Pancreas (tissue), 10 donors: ENCODE results near the gene ATP8B3. TPM values are rescaled to one million over a fixed set of nuclear protein-coding genes. Genes with fewer than 3 reads are reported as not detected.

Source experiments
- ATAC-seq, 4 donors: fragments of 200-7000 bp; cut with Tn5 transposase; one replicate each; pipeline versions ENCODE4 v1.8.0 to v1.9.1; 2020; ENCODE audit warnings: mild to moderate bottlenecking in 4 of 4, moderate library complexity in 4 of 4
- DNase-seq, 6 donors: peaks; one replicate each; pipeline ENCODE4 v3.0.0-alpha.2; 2020
- FAIRE-seq: peaks from 2 replicates; lab custom pipeline; 2012; peaks lifted over from hg19 to GRCh38; lab: Jason Lieb, UNC
- H3K27ac ChIP-seq, 4 donors: fragments of 200-600 bp; sonication (generic); 1 replicate in 3 of 4; 2 replicates in 1 of 4; pipeline versions ENCODE4 v1.5.0 to v1.8.0; 2020
- H3K27me3 ChIP-seq, 4 donors: fragments of 200-600 bp; one replicate each; pipeline ENCODE4 v1.8.0; 2021
- H3K36me3 ChIP-seq, 3 donors: fragments of 200-600 bp; sonication (generic) in 1 of 3; one replicate each; pipeline versions ENCODE4 v1.5.0 to v1.8.0; 2020 to 2021
- H3K4me1 ChIP-seq, 3 donors: fragments of 200-600 bp; one replicate each; pipeline ENCODE4 v1.8.0; 2021
- H3K4me3 ChIP-seq, 4 donors: fragments of 200-600 bp; sonication (generic) in 2 of 4; one replicate each; pipeline versions ENCODE4 v1.5.0 to v1.8.0; 2020 to 2021
- H3K9me3 ChIP-seq, 4 donors: fragments of 200-600 bp; one replicate each; pipeline ENCODE4 v1.8.0; 2021
- CTCF ChIP-seq, 4 donors: fragments of 200-600 bp; sonication (generic) in 3 of 4; IDR thresholded peaks; one replicate each; pipeline versions ENCODE4 v1.5.0 to v1.8.0; 2021; ENCODE audit warnings: antibody characterized with exemption in 4 of 4
- WGBS, 2 donors: extraction: QIAGEN DNeasy Blood & Tissue Kit; methylation state at CpG; one replicate each; pipeline ENCODE4 v1.1.7; 2013; 5-methylcytosine and 5-hydroxymethylcytosine counted together
- intact Hi-C, 3 donors: fragments of 100-400 bp; cut with DNase I; formaldehyde crosslinking; loops; one replicate each; pipeline versions ENCODE4 v1.11.1 to v1.14.2; 2022
- polyA plus RNA-seq, 2 donors: library from polyadenylated mRNA; stranded (reverse); fragments of 200-250 nt; gene quantifications; one replicate each; pipeline ENCODE4 v1.2.3, GENCODE V29; 2013
- total RNA-seq, 6 donors: library from RNA; stranded (reverse); fragmentation: NEBNext Ultra II Directional in 4 of 6; extraction: Animal tissue kit (Norgen Biotek cat#: 25700) in 4 of 6; gene quantifications; one replicate each; pipeline versions ENCODE4 v1.2.1 to v1.2.4, GENCODE V29; 2021 to 2023
- donor health status: healthy with polysubstance abuse.
- donor health status: DM: no; HTN: no; CAD: no; lungs with moderate emphysema.
- donor health status: DM: no; HTN: no; CAD: no.
- donor health status: control.
- donor health status: control.
- donor health status: Bipolar disorder and iron deficiency.
- donor health status: DM: yes; HTN: yes; CAD: no.
- donor health status: DM: no; HTN: no; CAD: no.
- donor health status: DM: no; HTN: no; CAD: no.
- donor health status: DM: yes; HTN: yes; CAD: no.

Gene ATP8B3
- total RNA-seq (1 to 10 TPM in 1 of 6 donors, under 1 TPM in 5; 0.32 to 1.1 (median 0.52) TPM), polyA plus RNA-seq (under 1 TPM; 0.56 to 0.95 TPM)

DNA sequence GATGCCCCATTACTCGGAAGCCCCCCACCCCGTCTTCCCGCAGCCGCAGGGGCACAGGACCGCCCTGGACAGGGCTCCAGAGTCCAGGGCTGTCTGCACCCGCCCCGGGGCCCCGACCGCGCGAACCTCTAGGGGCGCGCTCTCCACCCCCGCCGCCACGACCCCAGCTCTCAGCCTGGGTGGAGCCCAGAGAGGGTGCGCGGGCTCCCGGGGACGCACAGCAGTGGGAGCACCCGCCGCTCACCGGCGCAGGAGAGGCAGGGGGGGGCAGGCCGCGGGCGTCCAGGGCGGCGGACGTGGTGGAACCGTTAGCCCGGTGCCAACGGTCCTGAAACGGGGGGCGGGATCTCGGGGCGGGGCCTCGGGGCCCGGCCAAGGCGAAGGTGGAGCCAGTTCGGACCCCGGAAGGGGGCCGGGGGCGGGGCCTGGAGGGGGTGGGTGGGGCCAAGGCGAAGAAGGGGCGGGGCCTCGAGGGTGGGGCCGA, at the start of gene ATP8B3:
ATP8B3 (minus strand) TSS at position 335 of the 484 bp plus-strand sequence. CDS start 540 bp downstream, outside the sequence.
- FAIRE-seq (no peak), DNase-seq (peak in 2 of 6 donors; percentile 87), ATAC-seq (peak in 1 of 4 donors; percentile 8)
- no peaks in the 10 kb centered on the region for H3K27me3 ChIP-seq
- H3K9me3 ChIP-seq, result no peaks in the 10 kb centered on the region
- H3K4me1 ChIP-seq, result peaks cover 0 to 5% (median 0%) of the 10 kb centered on the region in 3 donors
- peak within 1 kb of the TSS in 2 of 4 donors; percentile 41 to 53 for H3K27ac ChIP-seq
- intact Hi-C loops, result no loop called here
- peaks cover 0 to 14% (median 3%) of the 10 kb centered on the region in 3 donors for H3K36me3 ChIP-seq
- TF ChIP-seq CTCF (IDR thresholded peaks at IDR 0.05), result no peak
- 2 to 3% methylated on average over 32 to 48 of the region's 48 CpGs for WGBS, 2 donors
- H3K4me3 ChIP-seq, result peak within 1 kb of the TSS; percentile 16 to 59 (median 37)

- no peaks in the 10 kb centered on the region for H3K36me3 ChIP-seq
- no peak for ATAC-seq
- no peaks in the 10 kb centered on the region for H3K27me3 ChIP-seq
- no peaks in the 10 kb centered on the region for H3K9me3 ChIP-seq
- intact Hi-C loops, result no loop called here
- DNase-seq, result peak in 2 of 6 donors; percentile 26 to 75
- TF ChIP-seq CTCF (IDR thresholded peaks at IDR 0.05), result no peak
- no peak overlapping the region for H3K27ac ChIP-seq
- H3K4me1 ChIP-seq, result peaks cover 0 to 23% (median 0%) of the 10 kb centered on the region in 3 donors
- H3K4me3 ChIP-seq, result peak overlapping the region; percentile 37 to 75 (median 56)
- WGBS, 2 donors, result 70 to 74% methylated on average over 22 to 23 of the region's 23 CpGs
- FAIRE-seq, result no peak
These were observed 49.5 kb upstream of the ATP8B3 start for GRCh38 chr19:1861599-1862031.

GRCh38 chr19:1860821-1861598, 48.9 kb upstream of the ATP8B3 start:
- Histone ChIP-seq H3K36me3 (no peaks in the 10 kb centered on the region), H3K27me3 (no peaks in the 10 kb centered on the region), H3K4me1 (peaks cover 0 to 23% (median 0%) of the 10 kb centered on the region in 3 donors), H3K9me3 (no peaks in the 10 kb centered on the region), H3K4me3 (peak overlapping the region in 1 of 4 donors; percentile 73), H3K27ac (no peak overlapping the region)
- no peak for FAIRE-seq
- peak in 2 of 6 donors; percentile 29 to 40 for DNase-seq
- 72 to 75% methylated on average over 28 of the region's 28 CpGs for WGBS, 2 donors
- intact Hi-C loops, result no loop called here
- ATAC-seq, result no peak
- no peak for TF ChIP-seq CTCF (IDR thresholded peaks at IDR 0.05)

- Histone ChIP-seq H3K36me3 (no peaks in the 10 kb centered on the region), H3K27ac (no peak overlapping the region), H3K9me3 (no peaks in the 10 kb centered on the region), H3K4me3 (no peak overlapping the region), H3K27me3 (no peaks in the 10 kb centered on the region), H3K4me1 (peaks cover 0 to 23% (median 0%) of the 10 kb centered on the region in 3 donors)
- intact Hi-C loops, result no loop called here
- FAIRE-seq (no peak), DNase-seq (peak in 3 of 6 donors; percentile 56 to 68 (median 64)), ATAC-seq (no peak)
- WGBS, 2 donors, result 38 to 39% methylated on average over 30 to 31 of the region's 32 CpGs
- TF ChIP-seq CTCF (IDR thresholded peaks at IDR 0.05), result no peak
These were observed 48.1 kb upstream of the ATP8B3 start for GRCh38 chr19:1860042-1860775.
